ENCODE results near the gene FGFBP2. TPM values are rescaled to one million over a fixed set of nuclear protein-coding genes. Genes with fewer than 3 reads are reported as not detected.

Gene FGFBP2
- total RNA-seq, 1 donor from 2014 or later: not detected

DNA sequence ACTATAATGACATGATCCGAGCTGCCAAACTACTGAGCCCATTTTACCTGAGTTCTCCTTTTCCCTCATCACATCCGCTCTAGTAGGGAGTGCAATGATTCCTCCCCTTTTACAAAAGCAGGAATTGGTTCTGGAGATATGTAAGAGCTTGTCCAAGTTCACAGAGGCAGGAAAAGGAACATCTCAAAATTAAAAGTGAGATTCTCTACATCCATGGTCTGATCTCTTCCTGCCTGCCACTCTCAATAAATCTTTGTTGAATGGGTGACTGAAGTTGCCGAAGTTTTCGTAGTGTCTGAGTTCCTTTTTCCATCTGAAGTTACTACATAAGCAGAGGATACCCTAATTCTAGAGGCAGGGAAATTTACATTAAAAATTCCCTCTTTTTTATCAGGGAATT is 24.3 kb downstream of the FGFBP2 start, which contains the start of gene FGFBP1:
FGFBP1 (minus strand) TSS at position 101 of the 400 bp plus-strand sequence. CDS start 2,108 bp downstream, outside the sequence.
- H3K36me3 Mint-ChIP-seq (ENCODE audit: unreplicated experiment): no peaks in the 10 kb centered on the region
- no peaks in the 10 kb centered on the region for H3K9me3 Mint-ChIP-seq (ENCODE audit: unreplicated experiment)
- H3K4me1 Mint-ChIP-seq (ENCODE audit: unreplicated experiment): no peaks in the 10 kb centered on the region
- TF ChIP-seq, protein P1, sequence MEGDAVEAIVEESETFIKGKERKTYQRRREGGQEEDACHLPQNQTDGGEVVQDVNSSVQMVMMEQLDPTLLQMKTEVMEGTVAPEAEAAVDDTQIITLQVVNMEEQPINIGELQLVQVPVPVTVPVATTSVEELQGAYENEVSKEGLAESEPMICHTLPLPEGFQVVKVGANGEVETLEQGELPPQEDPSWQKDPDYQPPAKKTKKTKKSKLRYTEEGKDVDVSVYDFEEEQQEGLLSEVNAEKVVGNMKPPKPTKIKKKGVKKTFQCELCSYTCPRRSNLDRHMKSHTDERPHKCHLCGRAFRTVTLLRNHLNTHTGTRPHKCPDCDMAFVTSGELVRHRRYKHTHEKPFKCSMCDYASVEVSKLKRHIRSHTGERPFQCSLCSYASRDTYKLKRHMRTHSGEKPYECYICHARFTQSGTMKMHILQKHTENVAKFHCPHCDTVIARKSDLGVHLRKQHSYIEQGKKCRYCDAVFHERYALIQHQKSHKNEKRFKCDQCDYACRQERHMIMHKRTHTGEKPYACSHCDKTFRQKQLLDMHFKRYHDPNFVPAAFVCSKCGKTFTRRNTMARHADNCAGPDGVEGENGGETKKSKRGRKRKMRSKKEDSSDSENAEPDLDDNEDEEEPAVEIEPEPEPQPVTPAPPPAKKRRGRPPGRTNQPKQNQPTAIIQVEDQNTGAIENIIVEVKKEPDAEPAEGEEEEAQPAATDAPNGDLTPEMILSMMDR (IDR thresholded peaks at IDR 0.05): no peak
- H3K27ac Mint-ChIP-seq (ENCODE audit: unreplicated experiment): no peak within 1 kb of the TSS
- peaks cover 2% of the 10 kb centered on the region for H3K27me3 Mint-ChIP-seq (ENCODE audit: unreplicated experiment)
- H3K4me3 Mint-ChIP-seq (ENCODE audit: unreplicated experiment): no peak within 1 kb of the TSS
- DNase-seq (ENCODE audit: extremely low spot score, unreplicated experiment): no peak

DNA sequence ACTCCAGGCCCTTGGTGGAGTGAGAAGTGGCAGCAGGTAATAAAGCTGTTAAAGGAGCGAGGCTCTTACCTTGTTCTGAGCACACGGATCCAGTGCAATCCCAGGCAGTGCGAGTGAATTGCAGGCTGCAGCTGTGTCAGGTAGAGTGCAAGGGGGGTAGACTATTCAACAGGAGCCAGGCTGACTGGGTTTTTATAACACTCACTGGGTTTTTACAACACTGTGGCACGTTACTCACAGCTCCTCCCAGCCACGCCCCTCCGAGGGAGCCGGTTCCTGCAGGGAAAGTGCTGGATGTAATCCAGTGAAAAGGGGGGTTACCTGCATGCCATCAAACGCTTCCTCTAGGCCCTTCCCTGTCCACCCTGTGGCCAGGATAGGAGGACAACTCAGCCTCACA is 24.8 kb downstream of the FGFBP2 start:
- DNase-seq (ENCODE audit: extremely low spot score, unreplicated experiment): no peak
- no peak overlapping the region for H3K4me3 Mint-ChIP-seq (ENCODE audit: unreplicated experiment)

DNA sequence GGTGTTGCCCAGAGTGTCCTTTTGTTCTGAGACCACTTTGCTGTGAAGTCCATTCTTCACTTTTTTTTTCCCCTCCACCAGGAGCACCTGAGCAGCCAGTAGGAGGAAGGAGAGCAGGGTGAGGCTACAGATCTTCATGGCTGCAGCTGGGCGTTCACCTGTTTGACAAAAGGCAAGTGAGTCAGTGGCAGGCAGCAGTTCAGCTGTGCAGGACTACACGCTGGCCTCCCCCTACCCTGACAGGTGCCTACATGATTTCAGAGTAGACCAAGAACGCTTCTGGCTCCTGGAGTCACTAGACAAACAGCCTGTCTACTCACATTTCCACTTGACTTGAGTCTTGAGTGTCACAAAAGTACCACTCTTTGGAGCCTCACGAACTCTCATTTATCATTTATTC is 26.5 kb downstream of the FGFBP2 start:
- no peaks in the 10 kb centered on the region for H3K9me3 Mint-ChIP-seq (ENCODE audit: unreplicated experiment)
- TF ChIP-seq, protein P1 (IDR thresholded peaks at IDR 0.05): no peak
- no peaks in the 10 kb centered on the region for H3K27me3 Mint-ChIP-seq (ENCODE audit: unreplicated experiment)
- H3K4me1 Mint-ChIP-seq (ENCODE audit: unreplicated experiment): no peaks in the 10 kb centered on the region
- H3K4me3 Mint-ChIP-seq (ENCODE audit: unreplicated experiment): no peak overlapping the region
- no peak overlapping the region for H3K27ac Mint-ChIP-seq (ENCODE audit: unreplicated experiment)
- no peak for DNase-seq (ENCODE audit: extremely low spot score, unreplicated experiment)
- H3K36me3 Mint-ChIP-seq (ENCODE audit: unreplicated experiment): no peaks in the 10 kb centered on the region

More for the DNA sequence above, 24.8 kb downstream of the FGFBP2 start:
- peaks cover 2% of the 10 kb centered on the region for H3K27me3 Mint-ChIP-seq (ENCODE audit: unreplicated experiment)
- TF ChIP-seq, protein P1 (IDR thresholded peaks at IDR 0.05): no peak
- H3K36me3 Mint-ChIP-seq (ENCODE audit: unreplicated experiment): no peaks in the 10 kb centered on the region
- H3K27ac Mint-ChIP-seq (ENCODE audit: unreplicated experiment): no peak overlapping the region
- no peaks in the 10 kb centered on the region for H3K9me3 Mint-ChIP-seq (ENCODE audit: unreplicated experiment)
- no peaks in the 10 kb centered on the region for H3K4me1 Mint-ChIP-seq (ENCODE audit: unreplicated experiment)

DNA sequence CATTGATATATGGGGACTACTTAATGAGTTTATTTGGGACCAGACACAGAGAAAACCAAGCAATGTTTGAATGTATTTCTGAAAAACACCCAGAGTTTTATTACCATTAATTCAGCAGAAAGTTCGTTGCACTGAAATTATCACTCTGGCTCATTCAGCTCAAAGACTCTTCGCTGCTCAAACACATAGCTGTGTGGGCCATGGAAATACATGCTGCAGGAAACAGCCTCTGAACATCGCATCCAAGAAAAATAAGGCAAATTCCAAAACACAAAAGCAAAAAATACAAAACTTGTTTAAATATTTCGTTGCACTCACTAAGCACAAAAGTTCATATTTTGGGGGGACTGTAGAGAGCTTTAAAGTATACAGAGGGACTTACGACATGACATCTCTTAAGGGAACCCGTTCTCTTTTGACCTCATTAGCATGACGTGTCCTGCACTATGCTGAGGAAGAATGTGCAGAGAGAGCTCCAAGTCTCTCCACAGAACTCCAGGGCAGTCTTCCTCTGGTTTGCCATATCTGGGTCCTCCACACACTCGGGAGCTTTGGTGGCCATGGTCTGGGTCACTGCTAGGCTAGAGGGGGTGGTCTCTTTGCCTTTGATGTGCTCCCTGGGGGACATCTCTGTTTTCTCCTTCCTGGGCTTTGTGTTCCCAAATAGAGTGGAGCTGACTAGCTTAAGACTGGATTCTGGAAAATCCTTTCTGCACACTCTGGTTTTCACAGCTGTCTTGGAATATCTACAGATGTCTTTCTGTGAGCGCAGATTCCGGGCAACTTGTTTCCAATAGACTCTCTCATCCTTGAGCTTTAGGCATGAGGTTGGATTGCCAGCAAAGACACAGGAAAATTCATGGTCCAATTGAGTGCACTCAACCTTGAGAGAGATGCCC is 27.2 kb downstream of the FGFBP2 start:
- TF ChIP-seq, protein P1 (IDR thresholded peaks at IDR 0.05): no peak
- H3K4me1 Mint-ChIP-seq (ENCODE audit: unreplicated experiment): no peaks in the 10 kb centered on the region
- DNase-seq (ENCODE audit: extremely low spot score, unreplicated experiment): no peak
- no peaks in the 10 kb centered on the region for H3K27me3 Mint-ChIP-seq (ENCODE audit: unreplicated experiment)
- H3K27ac Mint-ChIP-seq (ENCODE audit: unreplicated experiment): no peak overlapping the region
- H3K9me3 Mint-ChIP-seq (ENCODE audit: unreplicated experiment): no peaks in the 10 kb centered on the region
- H3K4me3 Mint-ChIP-seq (ENCODE audit: unreplicated experiment): no peak overlapping the region
- no peaks in the 10 kb centered on the region for H3K36me3 Mint-ChIP-seq (ENCODE audit: unreplicated experiment)

DNA sequence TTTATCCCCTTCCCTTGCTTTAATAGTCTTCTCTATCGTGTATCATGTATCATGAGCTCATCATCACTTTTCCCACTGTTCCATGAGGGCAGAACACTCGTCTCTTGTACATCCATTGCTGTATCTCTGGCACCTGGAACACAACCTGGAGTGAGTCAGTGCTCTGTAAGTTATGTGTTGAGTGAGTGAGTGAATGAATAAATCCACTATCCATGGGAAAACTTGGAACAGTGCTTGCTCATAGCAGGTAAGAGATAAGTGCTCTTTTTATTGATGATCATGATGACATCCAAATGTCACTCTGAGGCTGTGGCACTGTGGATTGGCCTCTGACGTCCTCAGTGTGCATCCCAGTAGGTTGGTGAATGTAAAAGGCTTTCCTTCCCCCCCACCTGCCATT is 28.7 kb downstream of the FGFBP2 start:
- no peaks in the 10 kb centered on the region for H3K9me3 Mint-ChIP-seq (ENCODE audit: unreplicated experiment)
- H3K36me3 Mint-ChIP-seq (ENCODE audit: unreplicated experiment): no peaks in the 10 kb centered on the region
- DNase-seq (ENCODE audit: extremely low spot score, unreplicated experiment): no peak
- no peaks in the 10 kb centered on the region for H3K27me3 Mint-ChIP-seq (ENCODE audit: unreplicated experiment)
- H3K27ac Mint-ChIP-seq (ENCODE audit: unreplicated experiment): no peak overlapping the region
- H3K4me1 Mint-ChIP-seq (ENCODE audit: unreplicated experiment): no peaks in the 10 kb centered on the region
- TF ChIP-seq, protein P1 (IDR thresholded peaks at IDR 0.05): no peak
- no peak overlapping the region for H3K4me3 Mint-ChIP-seq (ENCODE audit: unreplicated experiment)

Data from osteocyte (in vitro differentiated cells).